Skeletal muscle satellite cell (primary cell): ENCODE results near the gene SMIM23.

Source experiments
- H3K27me3 ChIP-seq: 2 replicates; pipeline ENCODE4 v1.7.0; 2013; ENCODE audit warnings: low read length; ENCODE audit not compliant: control insufficient read depth, insufficient read depth
- H3K36me3 ChIP-seq: 2 replicates; pipeline ENCODE4 v1.7.0; 2013; ENCODE audit warnings: mild to moderate bottlenecking, control low read depth, low read length; ENCODE audit not compliant: insufficient read depth
- H3K4me1 ChIP-seq: 2 replicates; pipeline ENCODE4 v1.7.0; 2013; ENCODE audit warnings: low read length; ENCODE audit not compliant: control insufficient read depth, insufficient read depth
- H3K4me2 ChIP-seq: 2 replicates; pipeline ENCODE4 v1.7.0; 2013; ENCODE audit warnings: mild to moderate bottlenecking, low read length
- H3K4me3 ChIP-seq: 2 replicates; pipeline ENCODE4 v1.7.0; 2013; ENCODE audit warnings: low read length
- H3K9ac ChIP-seq: 2 replicates; pipeline ENCODE4 v1.7.0; 2013; ENCODE audit warnings: mild to moderate bottlenecking, low read depth, low read length, moderate library complexity
- H3K9me3 ChIP-seq: replicated peaks from 2 replicates; pipeline ENCODE4 v1.7.0; 2013; ENCODE audit warnings: mild to moderate bottlenecking, control low read depth, low read length

Gene SMIM23

DNA sequence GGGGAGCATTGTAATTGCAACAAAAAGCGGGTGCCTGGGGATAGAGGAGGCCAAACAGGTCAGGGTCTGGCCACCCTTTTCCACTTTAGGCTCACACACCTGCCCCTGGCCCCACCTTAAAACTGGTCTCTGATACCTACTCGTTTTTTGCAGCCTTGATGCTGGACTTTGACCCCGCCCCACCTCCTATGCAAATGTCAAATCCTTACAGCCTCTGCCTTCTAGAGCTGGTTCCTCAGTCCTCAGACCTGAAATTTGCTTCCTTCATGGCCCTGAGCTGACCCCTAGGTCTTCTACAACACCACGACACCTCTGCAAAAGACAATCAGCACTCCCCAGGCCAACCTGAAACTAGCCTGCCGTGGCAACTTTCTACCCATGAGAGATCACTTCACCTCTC is 37.7 kb downstream of the SMIM23 start:
- H3K9me3 ChIP-seq, result no peaks in the 10 kb centered on the region
- no peaks in the 10 kb centered on the region for H3K4me1 ChIP-seq
- peaks cover 3% of the 10 kb centered on the region for H3K27me3 ChIP-seq
- no peak overlapping the region for H3K4me3 ChIP-seq
- H3K9ac ChIP-seq, result no peak overlapping the region
- H3K36me3 ChIP-seq, result no peaks in the 10 kb centered on the region
- no peak overlapping the region for H3K4me2 ChIP-seq

DNA sequence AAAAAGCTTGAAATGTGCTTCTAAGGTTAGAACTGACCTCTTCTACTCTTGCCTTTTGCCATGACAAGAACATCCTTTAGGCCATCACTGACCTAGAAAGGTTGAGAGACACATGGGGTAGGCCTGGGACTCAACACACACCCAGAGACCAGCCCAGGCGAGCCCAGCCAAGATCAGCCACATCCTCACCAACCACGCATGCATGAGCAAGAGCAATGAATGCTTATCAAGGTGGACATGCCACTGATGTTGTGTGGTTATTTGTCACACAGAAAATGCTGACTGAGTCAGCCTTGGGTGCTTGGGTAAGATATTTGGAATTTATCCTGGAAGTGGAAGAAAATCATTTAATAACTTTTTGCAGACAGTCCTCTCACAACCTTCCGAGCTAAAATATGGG is 39.4 kb downstream of the SMIM23 start:
- H3K4me2 ChIP-seq, result no peak overlapping the region
- peaks cover 5% of the 10 kb centered on the region for H3K27me3 ChIP-seq
- H3K4me1 ChIP-seq, result no peaks in the 10 kb centered on the region

DNA sequence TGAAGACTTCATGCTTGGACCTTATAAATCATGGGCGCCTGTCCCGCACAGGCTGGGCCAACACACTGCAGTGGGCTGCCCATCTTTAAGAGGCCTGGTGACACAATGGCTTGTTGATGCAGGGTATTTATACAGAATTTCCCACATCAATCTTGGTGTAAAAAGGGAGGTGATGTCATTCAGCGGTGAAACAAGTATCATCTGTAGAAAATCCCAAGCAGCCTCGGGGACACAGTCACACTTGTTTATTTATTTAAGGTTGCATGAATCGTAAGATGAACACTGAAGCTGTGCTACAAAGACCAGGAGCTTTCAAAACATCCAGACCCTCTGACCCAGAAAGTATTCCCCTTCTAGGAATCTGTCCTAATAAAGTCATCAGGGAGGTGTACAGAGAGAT is 40.5 kb downstream of the SMIM23 start:
- H3K4me2 ChIP-seq, result no peak overlapping the region
- H3K9me3 ChIP-seq, result no peaks in the 10 kb centered on the region
- no peaks in the 10 kb centered on the region for H3K4me1 ChIP-seq
- peaks cover 5% of the 10 kb centered on the region for H3K27me3 ChIP-seq
- H3K4me3 ChIP-seq, result no peak overlapping the region
- no peaks in the 10 kb centered on the region for H3K36me3 ChIP-seq
- H3K9ac ChIP-seq, result no peak overlapping the region

More for the DNA sequence above, 39.4 kb downstream of the SMIM23 start:
- Histone ChIP-seq H3K9me3 (no peaks in the 10 kb centered on the region), H3K9ac (no peak overlapping the region), H3K4me3 (no peak overlapping the region), H3K36me3 (no peaks in the 10 kb centered on the region)

DNA sequence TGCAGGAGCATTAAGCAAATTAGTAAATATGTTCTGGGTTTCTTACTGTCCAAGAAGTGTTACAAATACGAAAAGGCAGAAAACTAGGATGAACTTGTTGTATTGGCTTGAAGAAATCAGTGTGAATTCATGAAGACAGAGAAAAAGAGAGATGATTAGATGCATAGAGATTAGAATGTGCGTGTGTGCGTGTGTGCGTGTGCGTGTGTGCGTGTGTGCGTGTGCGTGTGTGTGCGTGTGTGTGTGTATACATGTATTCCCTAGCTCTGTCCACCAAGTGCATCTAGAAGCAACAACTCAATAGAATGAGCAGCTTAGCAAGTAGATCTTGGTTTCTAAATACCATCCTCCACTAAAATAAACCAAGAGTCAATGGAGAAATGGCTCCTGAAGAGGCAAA is 41.5 kb downstream of the SMIM23 start:
- no peaks in the 10 kb centered on the region for H3K36me3 ChIP-seq
- no peak overlapping the region for H3K9ac ChIP-seq
- peaks cover 5% of the 10 kb centered on the region for H3K27me3 ChIP-seq
- H3K9me3 ChIP-seq, result no peaks in the 10 kb centered on the region
- H3K4me3 ChIP-seq, result no peak overlapping the region
- no peaks in the 10 kb centered on the region for H3K4me1 ChIP-seq
- no peak overlapping the region for H3K4me2 ChIP-seq

DNA sequence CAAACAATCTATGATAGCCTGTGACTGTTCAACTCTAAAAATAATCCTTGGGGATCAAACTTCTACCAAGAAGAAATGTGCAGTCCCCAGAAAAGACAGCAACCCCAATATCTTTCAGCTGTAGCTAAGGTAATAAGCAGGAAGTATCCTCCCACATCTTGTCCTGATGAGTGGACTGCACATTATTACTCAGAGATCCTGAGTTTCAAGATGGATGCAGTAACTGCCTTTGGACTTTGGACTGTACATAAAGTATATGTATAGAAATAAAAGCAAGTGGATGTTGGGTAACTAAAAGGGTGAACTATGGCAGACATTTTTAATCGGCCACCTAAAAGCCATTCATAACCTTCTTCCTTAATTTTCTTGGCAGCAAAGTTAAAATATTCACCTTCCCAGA is 45.1 kb downstream of the SMIM23 start:
- H3K9me3 ChIP-seq, result no peaks in the 10 kb centered on the region
- H3K4me1 ChIP-seq, result no peaks in the 10 kb centered on the region
- H3K36me3 ChIP-seq, result no peaks in the 10 kb centered on the region
- peaks cover 10% of the 10 kb centered on the region for H3K27me3 ChIP-seq
- no peak overlapping the region for H3K9ac ChIP-seq
- H3K4me3 ChIP-seq, result no peak overlapping the region
- no peak overlapping the region for H3K4me2 ChIP-seq

DNA sequence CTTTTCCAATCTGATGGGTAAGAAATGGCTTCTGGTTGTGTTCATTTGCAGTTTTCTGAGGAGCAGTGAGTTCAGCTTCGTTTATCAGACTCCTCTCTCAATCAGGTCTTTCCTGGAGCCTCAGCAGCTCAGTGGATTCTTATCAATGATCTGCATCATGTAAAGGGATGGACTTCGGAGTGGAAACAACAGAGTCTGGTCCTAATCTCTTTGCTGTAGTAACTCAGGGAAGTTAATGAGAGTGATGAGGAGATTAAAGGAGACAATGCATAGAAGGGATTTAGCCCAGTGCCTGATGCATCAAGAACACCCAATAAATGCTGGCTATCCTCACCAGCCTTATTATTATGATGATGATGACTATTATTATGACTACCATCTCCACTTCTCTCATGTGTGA is 47.2 kb downstream of the SMIM23 start:
- H3K4me3 ChIP-seq, result no peak overlapping the region

DNA sequence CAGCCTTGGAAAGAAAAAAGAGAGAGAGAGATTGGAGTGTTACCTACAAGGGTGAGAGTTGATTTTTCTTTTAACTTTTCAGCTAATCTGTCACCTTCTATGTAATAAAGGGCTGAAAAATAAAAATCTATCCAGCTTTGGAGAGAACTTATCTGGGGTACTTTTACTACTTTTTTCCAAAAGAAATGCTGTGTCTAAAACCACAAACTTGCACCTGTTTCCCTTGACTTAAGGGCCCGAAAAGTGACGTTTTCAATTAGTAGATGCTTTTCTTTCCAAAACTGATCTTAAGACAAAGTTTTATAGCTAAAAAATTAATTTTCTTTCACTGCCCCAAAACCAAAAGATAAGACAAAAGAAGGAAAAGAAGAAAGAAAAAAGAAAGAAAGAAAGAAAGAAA is 48.8 kb downstream of the SMIM23 start:
- no peak overlapping the region for H3K4me3 ChIP-seq
- H3K4me2 ChIP-seq, result no peak overlapping the region
- H3K9me3 ChIP-seq, result no peaks in the 10 kb centered on the region
- no peaks in the 10 kb centered on the region for H3K4me1 ChIP-seq
- H3K27me3 ChIP-seq, result peaks cover 7% of the 10 kb centered on the region
- no peak overlapping the region for H3K9ac ChIP-seq
- no peaks in the 10 kb centered on the region for H3K36me3 ChIP-seq

More for the DNA sequence above, 47.2 kb downstream of the SMIM23 start:
- H3K36me3 ChIP-seq, result no peaks in the 10 kb centered on the region
- H3K9me3 ChIP-seq, result no peaks in the 10 kb centered on the region
- H3K27me3 ChIP-seq, result peaks cover 7% of the 10 kb centered on the region
- no peak overlapping the region for H3K9ac ChIP-seq
- H3K4me1 ChIP-seq, result no peaks in the 10 kb centered on the region
- H3K4me2 ChIP-seq, result no peak overlapping the region

DNA sequence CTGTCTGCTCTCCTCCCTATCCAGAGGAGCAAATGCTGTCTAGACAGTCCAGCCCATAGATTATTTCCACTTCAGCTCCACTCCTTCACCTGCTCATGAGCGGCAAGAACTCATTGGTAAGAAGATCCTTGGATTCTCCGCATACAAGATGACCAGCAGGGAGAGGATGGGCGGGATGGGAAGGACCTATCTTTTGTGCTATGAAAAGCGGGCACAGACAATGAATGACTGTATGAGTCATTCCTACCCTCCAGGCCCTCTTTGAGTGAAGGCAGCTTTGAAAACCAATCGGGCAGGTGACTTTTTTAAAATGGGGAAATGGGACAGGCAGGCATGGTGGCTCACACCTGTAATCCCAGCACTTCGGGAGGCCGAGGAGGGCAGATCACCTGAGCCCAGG is 49.4 kb downstream of the SMIM23 start:
- no peaks in the 10 kb centered on the region for H3K36me3 ChIP-seq
- no peaks in the 10 kb centered on the region for H3K4me1 ChIP-seq
- no peaks in the 10 kb centered on the region for H3K9me3 ChIP-seq
- H3K4me2 ChIP-seq, result no peak overlapping the region
- peaks cover 4% of the 10 kb centered on the region for H3K27me3 ChIP-seq
- no peak overlapping the region for H3K4me3 ChIP-seq
- no peak overlapping the region for H3K9ac ChIP-seq

DNA sequence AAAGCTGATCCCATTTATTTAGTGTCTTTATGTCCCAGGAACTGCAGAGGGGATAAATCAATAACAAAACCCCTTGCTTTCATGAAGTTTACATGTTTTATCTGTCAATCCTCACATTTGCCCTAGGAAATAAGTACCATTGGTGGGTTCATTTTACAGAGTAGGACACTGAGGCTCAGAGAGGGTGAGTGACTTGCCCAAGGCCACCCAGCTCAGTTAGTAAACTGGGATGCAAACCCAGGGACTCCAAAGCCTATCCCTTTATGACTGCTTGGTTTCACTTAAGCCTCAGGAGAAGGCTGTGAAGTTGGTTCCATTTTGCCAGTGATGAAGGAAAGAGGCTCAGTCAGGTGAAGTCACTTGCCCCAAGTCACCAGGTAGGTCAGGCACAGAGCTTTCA is 51.9 kb downstream of the SMIM23 start:
- Histone ChIP-seq H3K9me3 (no peaks in the 10 kb centered on the region), H3K36me3 (no peaks in the 10 kb centered on the region), H3K9ac (no peak overlapping the region), H3K27me3 (peaks cover 4% of the 10 kb centered on the region), H3K4me1 (no peaks in the 10 kb centered on the region), H3K4me2 (no peak overlapping the region), H3K4me3 (no peak overlapping the region)

DNA sequence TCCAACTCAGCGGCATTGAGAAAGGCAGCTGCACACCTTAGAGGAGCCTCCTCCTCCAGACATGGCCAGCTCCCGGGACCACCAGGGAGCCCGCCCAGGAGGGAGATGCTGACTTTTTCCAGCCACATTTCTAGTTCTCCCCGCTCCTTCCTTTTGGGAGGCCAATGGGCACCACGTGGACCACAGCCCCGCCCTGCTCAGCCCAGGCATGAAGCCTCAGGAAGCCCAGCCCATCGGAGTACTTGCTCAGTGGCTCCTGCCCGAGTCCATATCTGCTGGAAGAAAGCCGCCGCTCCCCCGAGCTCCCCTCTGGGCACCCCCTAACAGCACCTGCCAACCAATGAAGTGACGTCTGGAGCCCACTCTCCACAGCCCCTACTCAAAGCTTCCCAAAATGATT is 52.4 kb downstream of the SMIM23 start:
- Histone ChIP-seq H3K4me1 (no peaks in the 10 kb centered on the region), H3K9ac (no peak overlapping the region), H3K9me3 (no peaks in the 10 kb centered on the region), H3K36me3 (no peaks in the 10 kb centered on the region), H3K4me2 (no peak overlapping the region), H3K4me3 (no peak overlapping the region), H3K27me3 (peaks cover 4% of the 10 kb centered on the region)

DNA sequence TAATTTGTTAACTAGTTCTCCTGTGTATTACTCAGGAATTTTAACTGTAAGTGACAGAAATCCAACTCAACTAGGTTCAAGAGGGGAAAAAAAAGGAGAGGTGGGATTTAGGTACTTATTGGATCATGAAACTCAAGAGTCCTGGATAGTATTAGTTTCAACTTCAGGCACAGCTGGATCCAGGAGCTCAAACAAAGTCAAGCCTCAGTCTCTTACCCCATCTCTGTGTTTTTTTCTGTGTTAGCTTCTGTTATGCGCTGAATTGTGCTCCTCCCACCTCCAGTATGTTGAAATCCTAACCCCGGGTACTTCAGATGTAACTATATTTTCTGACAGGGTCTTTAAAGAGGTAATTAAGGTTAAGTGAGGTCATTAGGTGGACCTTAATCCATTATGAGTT is 53.5 kb downstream of the SMIM23 start:
- Histone ChIP-seq H3K36me3 (no peaks in the 10 kb centered on the region), H3K4me3 (no peak overlapping the region), H3K4me1 (no peaks in the 10 kb centered on the region), H3K27me3 (peaks cover 4% of the 10 kb centered on the region), H3K4me2 (no peak overlapping the region), H3K9ac (no peak overlapping the region), H3K9me3 (no peaks in the 10 kb centered on the region)

DNA sequence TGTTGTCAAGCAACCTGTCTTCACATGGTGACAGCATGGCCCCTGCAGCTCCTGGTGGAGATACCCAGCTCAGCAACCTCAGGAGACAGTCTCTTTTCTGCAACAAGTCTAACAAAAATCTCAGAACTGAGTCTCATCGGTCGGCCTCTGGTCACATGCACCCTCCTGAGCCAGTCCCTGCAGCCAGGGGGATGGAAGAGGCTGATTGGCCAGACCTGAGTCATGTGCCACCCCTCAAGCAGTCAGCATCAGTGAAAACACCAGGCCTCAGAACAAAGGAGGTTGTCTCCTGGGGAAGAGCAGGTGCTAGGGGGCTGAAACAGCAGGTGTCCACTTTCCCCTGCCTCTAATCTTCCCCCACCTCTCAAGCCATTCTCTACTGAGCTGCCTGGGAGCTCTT is 54.4 kb downstream of the SMIM23 start:
- Histone ChIP-seq H3K4me3 (no peak overlapping the region), H3K9me3 (no peaks in the 10 kb centered on the region), H3K9ac (no peak overlapping the region), H3K4me2 (no peak overlapping the region), H3K36me3 (no peaks in the 10 kb centered on the region), H3K4me1 (no peaks in the 10 kb centered on the region), H3K27me3 (peaks cover under 1% of the 10 kb centered on the region)
